Breast epithelium (tissue), 4 donors: Measurements from ENCODE around the gene PTPRN2. TPM values are rescaled to one million over a fixed set of nuclear protein-coding genes. Genes with fewer than 3 reads are reported as not detected.

Experiments used
- DNase-seq, 2 donors: peaks; one replicate each; pipeline ENCODE4 v3.0.0-alpha.2; 2019; ENCODE audit warnings: low spot score in 2 of 2
- H3K27ac ChIP-seq, 2 donors: fragments of 200-600 bp; sonication (generic) in 1 of 2; one replicate each; pipeline ENCODE4 v1.5.1; 2016 to 2019; ENCODE audit warnings: mild to moderate bottlenecking in 1 of 2
- H3K27me3 ChIP-seq, 2 donors: fragments of 200-600 bp; sonication (generic) in 1 of 2; one replicate each; pipeline versions ENCODE4 v1.5.1 to v1.6.0; 2017 to 2019; ENCODE audit warnings: control low read depth in 1 of 2, mild to moderate bottlenecking in 1 of 2
- H3K36me3 ChIP-seq: fragments of 200-600 bp; one replicate; pipeline ENCODE4 v1.5.1; 2019
- H3K4me1 ChIP-seq, 2 donors: fragments of 200-600 bp; sonication (generic); one replicate each; pipeline ENCODE4 v1.5.1; 2016 to 2019; ENCODE audit warnings: control low read depth in 1 of 2
- H3K4me3 ChIP-seq, 3 donors: fragments of 200-600 bp; sonication (generic); 1 replicate in 2 of 3; 2 replicates in 1 of 3; pipeline ENCODE4 v1.5.1; 2016 to 2019; ENCODE audit warnings: mild to moderate bottlenecking in 3 of 3, moderate library complexity in 2 of 3
- H3K9me3 ChIP-seq, 2 donors: fragments of 200-600 bp; sonication (generic) in 1 of 2; one replicate each; pipeline ENCODE4 v1.5.1; 2016 to 2019; ENCODE audit warnings: control low read depth in 1 of 2
- POLR2A ChIP-seq: fragments of 450-650 bp; IDR thresholded peaks from one replicate; pipeline ENCODE4 v1.6.1; 2016; ENCODE audit warnings: antibody characterized with exemption, mild to moderate bottlenecking, moderate library complexity
- POLR2AphosphoS5 ChIP-seq, 3 donors: sonication (generic); formaldehyde crosslinking; IDR thresholded peaks; one replicate each; pipeline ENCODE4 v1.6.1; 2017; ENCODE audit warnings: antibody characterized with exemption in 3 of 3
- intact Hi-C: fragments of 100-400 bp; cut with DNase I; formaldehyde crosslinking; loops from one replicate; pipeline ENCODE4 v1.15.1; 2023; ENCODE audit warnings: low total_unique reads
- total RNA-seq, 3 donors: library from RNA; depleted of rRNA; stranded (reverse); fragments of >200 nt; gene quantifications; one replicate each; pipeline ENCODE4 v1.1.0, GENCODE V29; 2016
- TF ChIP-seq, protein P1 (sequence below), 3 donors: fragments of 450-650 bp; IDR thresholded peaks; one replicate each; pipeline ENCODE4 v1.5.1; 2016 to 2017; ENCODE audit warnings: antibody characterized with exemption in 3 of 3, mild to moderate bottlenecking in 3 of 3, moderate library complexity in 3 of 3

Gene PTPRN2
- total RNA-seq, 3 donors from 2014 or later: 1.6 to 2.2 (median 2.2) TPM

DNA sequence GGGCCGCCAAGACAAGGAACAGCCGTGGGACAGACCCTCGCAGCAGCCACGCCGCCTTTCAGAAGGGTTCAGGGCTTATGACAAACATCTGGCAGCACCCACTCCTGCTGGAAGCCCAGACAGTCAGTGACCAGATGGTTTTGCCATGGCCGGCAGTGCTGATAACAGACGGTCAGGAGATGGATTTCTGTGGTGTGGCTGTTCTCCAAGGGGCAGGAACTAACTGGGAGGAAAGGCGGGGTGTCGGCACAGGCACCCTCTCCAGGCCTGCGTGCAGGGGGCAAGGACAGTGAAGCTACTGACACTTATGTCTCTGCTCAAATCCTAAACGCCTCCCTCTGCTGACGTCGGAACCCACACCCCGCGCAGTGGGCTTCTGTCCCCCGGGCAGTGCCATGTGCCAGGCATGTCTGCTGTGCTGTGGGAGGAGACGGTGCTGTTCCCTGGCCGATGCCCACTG is 834.8 kb downstream of the PTPRN2 start:
- H3K27me3 ChIP-seq: no peaks in the 10 kb centered on the region
- H3K4me3 ChIP-seq: no peak overlapping the region
- DNase-seq: no peak
- H3K4me1 ChIP-seq: no peaks in the 10 kb centered on the region
- intact Hi-C loops: no loop called here
- no peak overlapping the region for H3K27ac ChIP-seq
- no peak for TF ChIP-seq POLR2AphosphoS5 (IDR thresholded peaks at IDR 0.05)
- TF ChIP-seq, protein P1, sequence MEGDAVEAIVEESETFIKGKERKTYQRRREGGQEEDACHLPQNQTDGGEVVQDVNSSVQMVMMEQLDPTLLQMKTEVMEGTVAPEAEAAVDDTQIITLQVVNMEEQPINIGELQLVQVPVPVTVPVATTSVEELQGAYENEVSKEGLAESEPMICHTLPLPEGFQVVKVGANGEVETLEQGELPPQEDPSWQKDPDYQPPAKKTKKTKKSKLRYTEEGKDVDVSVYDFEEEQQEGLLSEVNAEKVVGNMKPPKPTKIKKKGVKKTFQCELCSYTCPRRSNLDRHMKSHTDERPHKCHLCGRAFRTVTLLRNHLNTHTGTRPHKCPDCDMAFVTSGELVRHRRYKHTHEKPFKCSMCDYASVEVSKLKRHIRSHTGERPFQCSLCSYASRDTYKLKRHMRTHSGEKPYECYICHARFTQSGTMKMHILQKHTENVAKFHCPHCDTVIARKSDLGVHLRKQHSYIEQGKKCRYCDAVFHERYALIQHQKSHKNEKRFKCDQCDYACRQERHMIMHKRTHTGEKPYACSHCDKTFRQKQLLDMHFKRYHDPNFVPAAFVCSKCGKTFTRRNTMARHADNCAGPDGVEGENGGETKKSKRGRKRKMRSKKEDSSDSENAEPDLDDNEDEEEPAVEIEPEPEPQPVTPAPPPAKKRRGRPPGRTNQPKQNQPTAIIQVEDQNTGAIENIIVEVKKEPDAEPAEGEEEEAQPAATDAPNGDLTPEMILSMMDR (IDR thresholded peaks at IDR 0.05): no peak
- no peak for TF ChIP-seq POLR2A
- H3K36me3 ChIP-seq: no peaks in the 10 kb centered on the region
- peaks cover 0 to 7% of the 10 kb centered on the region in 2 donors for H3K9me3 ChIP-seq

DNA sequence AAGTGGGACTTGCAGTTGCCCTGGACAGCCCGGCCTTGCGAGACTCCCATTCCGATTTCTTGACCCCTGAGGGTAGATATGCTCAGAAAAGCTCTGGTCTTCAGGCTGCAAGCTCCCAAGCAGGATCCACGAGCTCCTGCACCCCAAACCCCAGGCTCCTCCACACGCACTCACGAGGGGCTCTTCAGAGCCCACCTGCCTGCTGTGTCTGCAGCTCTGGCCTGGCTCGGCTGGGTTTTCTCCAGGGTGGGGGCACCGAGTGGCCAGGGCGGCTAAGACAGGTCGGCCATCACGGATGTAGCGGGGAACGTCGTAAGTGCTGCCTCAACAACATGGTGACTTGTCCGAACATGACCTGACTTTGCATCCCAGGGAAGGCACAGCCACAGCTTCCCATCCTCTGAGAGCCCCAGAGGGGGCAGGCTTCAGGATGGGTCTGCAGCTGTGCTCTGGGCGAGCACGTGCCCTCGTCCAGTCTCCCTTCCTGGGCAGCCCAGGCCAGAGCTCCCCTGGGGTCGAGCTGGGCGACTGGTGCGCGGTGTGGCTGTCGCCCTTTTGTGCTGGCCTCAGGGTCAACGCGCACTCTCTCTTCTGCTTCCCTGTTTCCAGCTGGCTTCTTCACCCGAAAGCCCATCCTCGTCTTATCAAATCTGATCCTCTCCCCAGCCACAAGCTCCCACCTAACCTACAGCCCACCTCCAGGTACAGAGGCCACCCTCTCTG is 835.5 kb downstream of the PTPRN2 start:
- Histone ChIP-seq H3K36me3 (no peaks in the 10 kb centered on the region), H3K27me3 (no peaks in the 10 kb centered on the region), H3K4me1 (no peaks in the 10 kb centered on the region), H3K4me3 (no peak overlapping the region), H3K27ac (no peak overlapping the region), H3K9me3 (peaks cover 0 to 3% of the 10 kb centered on the region in 2 donors)
- intact Hi-C loops: no loop called here
- TF ChIP-seq, protein P1 (IDR thresholded peaks at IDR 0.05): no peak
- no peak for TF ChIP-seq POLR2A
- no peak for TF ChIP-seq POLR2AphosphoS5 (IDR thresholded peaks at IDR 0.05)
- no peak for DNase-seq

GRCh38 chr7:157751406-157751805 is 836.2 kb downstream of the PTPRN2 start:
- intact Hi-C loops: no loop called here
- TF ChIP-seq, protein P1 (IDR thresholded peaks at IDR 0.05): no peak

DNA sequence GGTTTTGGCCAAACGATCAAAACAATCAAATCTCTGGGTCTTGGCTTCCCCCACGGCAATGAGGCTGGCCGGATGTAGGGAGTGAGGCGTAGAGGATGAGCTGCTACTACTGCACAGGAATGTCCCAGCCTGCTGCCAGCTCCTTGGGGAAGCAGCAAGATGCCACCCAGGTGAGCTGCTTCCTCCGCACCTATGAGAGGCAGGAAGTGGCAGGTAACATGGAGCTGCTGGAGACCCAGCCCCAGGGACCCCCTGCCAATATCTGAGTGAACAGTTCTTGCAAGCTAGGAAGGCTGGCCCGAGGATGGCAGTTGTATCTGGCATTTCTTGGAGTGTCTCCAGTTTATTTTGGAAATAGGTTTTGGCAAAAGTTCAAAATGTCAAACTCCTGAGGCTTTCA is 837.3 kb downstream of the PTPRN2 start:
- no peak for TF ChIP-seq POLR2A
- TF ChIP-seq, protein P1 (IDR thresholded peaks at IDR 0.05): no peak
- no peak for TF ChIP-seq POLR2AphosphoS5 (IDR thresholded peaks at IDR 0.05)
- Histone ChIP-seq H3K27ac (no peak overlapping the region), H3K9me3 (no peaks in the 10 kb centered on the region), H3K4me3 (no peak overlapping the region), H3K4me1 (no peaks in the 10 kb centered on the region), H3K36me3 (no peaks in the 10 kb centered on the region), H3K27me3 (no peaks in the 10 kb centered on the region)
- intact Hi-C loops: no loop called here
- no peak for DNase-seq

More at GRCh38 chr7:157751406-157751805, 836.2 kb downstream of the PTPRN2 start:
- Histone ChIP-seq H3K36me3 (no peaks in the 10 kb centered on the region), H3K4me3 (no peak overlapping the region), H3K27me3 (no peaks in the 10 kb centered on the region), H3K4me1 (no peaks in the 10 kb centered on the region), H3K9me3 (no peaks in the 10 kb centered on the region), H3K27ac (no peak overlapping the region)
- DNase-seq: no peak
